Mucosa of rectum (tissue), 2 donors: ENCODE results near the gene ARHGAP10.

ENCODE experiments used
- H3K27ac ChIP-seq, 2 donors: one replicate each; pipeline ENCODE4 v1.7.0; 2013; ENCODE audit warnings: inconsistent platforms in 2 of 2, low read depth in 2 of 2, low read length in 2 of 2
- H3K27me3 ChIP-seq, 2 donors: one replicate each; pipeline ENCODE4 v1.7.0; 2013; ENCODE audit warnings: low read length in 2 of 2; ENCODE audit not compliant: control insufficient read depth in 2 of 2, insufficient read depth in 2 of 2
- H3K36me3 ChIP-seq, 2 donors: one replicate each; pipeline ENCODE4 v1.7.0; 2013; ENCODE audit warnings: low read length in 2 of 2; ENCODE audit not compliant: control insufficient read depth in 2 of 2, insufficient read depth in 2 of 2
- H3K4me1 ChIP-seq, 2 donors: one replicate each; pipeline ENCODE4 v1.7.0; 2013; ENCODE audit warnings: low read length in 2 of 2, mild to moderate bottlenecking in 1 of 2; ENCODE audit not compliant: control insufficient read depth in 2 of 2, insufficient read depth in 2 of 2
- H3K4me3 ChIP-seq, 2 donors: one replicate each; pipeline ENCODE4 v1.7.0; 2013; ENCODE audit warnings: low read length in 2 of 2
- H3K9ac ChIP-seq, 2 donors: one replicate each; pipeline ENCODE4 v1.7.0; 2013; ENCODE audit warnings: low read length in 2 of 2, low read depth in 1 of 2, mild to moderate bottlenecking in 1 of 2
- H3K9me3 ChIP-seq, 2 donors: one replicate each; pipeline ENCODE4 v1.7.0; 2013; ENCODE audit warnings: low read length in 2 of 2; ENCODE audit not compliant: control insufficient read depth in 2 of 2
- donor health status: healthy.
- donor health status: Normal muscosa, but diverticular disease.

Gene ARHGAP10

GRCh38 chr4:147854154-147854553 lies 122.3 kb downstream of the ARHGAP10 start:
- H3K4me1 ChIP-seq: no peaks in the 10 kb centered on the region
- no peak overlapping the region for H3K9ac ChIP-seq
- H3K27ac ChIP-seq: peak overlapping the region in 1 of 2 donors; percentile 1
- H3K36me3 ChIP-seq: no peaks in the 10 kb centered on the region
- no peaks in the 10 kb centered on the region for H3K9me3 ChIP-seq
- no peaks in the 10 kb centered on the region for H3K27me3 ChIP-seq
- H3K4me3 ChIP-seq: no peak overlapping the region

- H3K9ac ChIP-seq: no peak overlapping the region
- H3K4me1 ChIP-seq: no peaks in the 10 kb centered on the region
- no peaks in the 10 kb centered on the region for H3K36me3 ChIP-seq
- no peaks in the 10 kb centered on the region for H3K27me3 ChIP-seq
- H3K27ac ChIP-seq: no peak overlapping the region
- H3K9me3 ChIP-seq: no peaks in the 10 kb centered on the region
- no peak overlapping the region for H3K4me3 ChIP-seq
Observed at GRCh38 chr4:147855571-147856009, 123.7 kb downstream of the ARHGAP10 start.

- H3K4me3 ChIP-seq: no peak overlapping the region
- H3K27me3 ChIP-seq: no peaks in the 10 kb centered on the region
- H3K4me1 ChIP-seq: no peaks in the 10 kb centered on the region
- H3K36me3 ChIP-seq: no peaks in the 10 kb centered on the region
- H3K9me3 ChIP-seq: no peaks in the 10 kb centered on the region
- H3K9ac ChIP-seq: no peak overlapping the region
- no peak overlapping the region for H3K27ac ChIP-seq
Observed at GRCh38 chr4:147860960-147861359, 129.1 kb downstream of the ARHGAP10 start.

- Histone ChIP-seq H3K9me3 (no peaks in the 10 kb centered on the region), H3K27ac (no peak overlapping the region), H3K27me3 (no peaks in the 10 kb centered on the region), H3K4me1 (no peaks in the 10 kb centered on the region), H3K9ac (no peak overlapping the region), H3K36me3 (no peaks in the 10 kb centered on the region), H3K4me3 (no peak overlapping the region)
Observed at GRCh38 chr4:147862043-147862692, 130.3 kb downstream of the ARHGAP10 start.

- Histone ChIP-seq H3K27ac (no peak overlapping the region), H3K9ac (no peak overlapping the region), H3K9me3 (no peaks in the 10 kb centered on the region), H3K36me3 (no peaks in the 10 kb centered on the region), H3K27me3 (no peaks in the 10 kb centered on the region), H3K4me3 (no peak overlapping the region), H3K4me1 (no peaks in the 10 kb centered on the region)
Observed at GRCh38 chr4:147863111-147863747, 131.3 kb downstream of the ARHGAP10 start.

GRCh38 chr4:147863808-147864472 lies 132.1 kb downstream of the ARHGAP10 start:
- Histone ChIP-seq H3K4me3 (no peak overlapping the region), H3K9me3 (no peaks in the 10 kb centered on the region), H3K4me1 (no peaks in the 10 kb centered on the region), H3K27ac (no peak overlapping the region), H3K36me3 (no peaks in the 10 kb centered on the region), H3K9ac (no peak overlapping the region), H3K27me3 (no peaks in the 10 kb centered on the region)

GRCh38 chr4:147864607-147865006 lies 132.7 kb downstream of the ARHGAP10 start:
- H3K36me3 ChIP-seq: no peaks in the 10 kb centered on the region
- no peaks in the 10 kb centered on the region for H3K9me3 ChIP-seq
- no peak overlapping the region for H3K4me3 ChIP-seq
- no peak overlapping the region for H3K27ac ChIP-seq
- H3K9ac ChIP-seq: no peak overlapping the region
- no peaks in the 10 kb centered on the region for H3K4me1 ChIP-seq
- no peaks in the 10 kb centered on the region for H3K27me3 ChIP-seq

GRCh38 chr4:147865926-147866325 lies 134.0 kb downstream of the ARHGAP10 start:
- Histone ChIP-seq H3K36me3 (no peaks in the 10 kb centered on the region), H3K27ac (no peak overlapping the region), H3K9ac (no peak overlapping the region), H3K4me1 (no peaks in the 10 kb centered on the region), H3K4me3 (no peak overlapping the region), H3K9me3 (no peaks in the 10 kb centered on the region), H3K27me3 (no peaks in the 10 kb centered on the region)

- Histone ChIP-seq H3K4me3 (no peak overlapping the region), H3K27ac (no peak overlapping the region), H3K27me3 (no peaks in the 10 kb centered on the region), H3K36me3 (no peaks in the 10 kb centered on the region), H3K9ac (no peak overlapping the region), H3K9me3 (no peaks in the 10 kb centered on the region), H3K4me1 (no peaks in the 10 kb centered on the region)
Observed at GRCh38 chr4:147866532-147867271, 134.8 kb downstream of the ARHGAP10 start.

- Histone ChIP-seq H3K36me3 (peaks cover 0 to 3% of the 10 kb centered on the region in 2 donors), H3K9ac (no peak overlapping the region), H3K4me3 (no peak overlapping the region), H3K27me3 (no peaks in the 10 kb centered on the region), H3K9me3 (no peaks in the 10 kb centered on the region), H3K4me1 (no peaks in the 10 kb centered on the region), H3K27ac (no peak overlapping the region)
Observed at GRCh38 chr4:147874109-147874508, 142.2 kb downstream of the ARHGAP10 start.
